B cell (primary cell): ENCODE data around the gene C2CD3. TPM values are rescaled to one million over a fixed set of nuclear protein-coding genes. Genes with fewer than 3 reads are reported as not detected.

Source experiments
- ATAC-seq: fragments of 200-7000 bp; cut with Tn5 transposase; one replicate; pipeline ENCODE4 v1.10.0; 2021; ENCODE audit warnings: low read depth, mild to moderate bottlenecking, moderate number of reproducible peaks, moderate library complexity
- CTCF ChIA-PET: fragments of 350-600 bp; sonication (Branson Sonifier 250); formaldehyde crosslinking; loops from one replicate; lab custom pipeline; 2021; ENCODE audit warnings: antibody characterized with exemption, inconsistent platforms; lab: Charles Lee
- POLR2A ChIA-PET: fragments of 350-600 bp; sonication (Branson Sonifier 250); formaldehyde crosslinking; loops from one replicate; lab custom pipeline; 2021; ENCODE audit warnings: antibody characterized with exemption; lab: Charles Lee
- DNase-seq: peaks from one replicate; pipeline ENCODE4 v3.0.0; 2013
- H2AFZ ChIP-seq: 2 replicates; pipeline ENCODE4 v1.6.1; 2012; ENCODE audit warnings: mild to moderate bottlenecking, low read depth, low read length; ENCODE audit not compliant: insufficient read depth, poor library complexity, severe bottlenecking
- H3K27ac ChIP-seq, 2 donors: 1 replicate in 1 of 2; 2 replicates in 1 of 2; pipeline ENCODE4 v1.5.1; 2012 to 2013; ENCODE audit warnings: low read length in 2 of 2, mild to moderate bottlenecking in 2 of 2, moderate library complexity in 1 of 2
- H3K27me3 ChIP-seq, 4 experiments: fragments of 200-600 bp in 1 of 4; sonication (generic) in 1 of 4; replicated peaks in 1 of 4; 1 replicate in 2 of 4; 2 replicates in 2 of 4; pipeline versions ENCODE4 v1.6.1 to v1.7.0; 2013 to 2016; ENCODE audit warnings: low read length in 3 of 4, mild to moderate bottlenecking in 2 of 4, mixed read lengths in 1 of 4, moderate library complexity in 1 of 4; ENCODE audit not compliant: insufficient read depth in 4 of 4, control insufficient read depth in 3 of 4; ENCODE audit errors: control extremely low read depth in 1 of 4
- H3K36me3 ChIP-seq, 2 experiments: replicated peaks in 1 of 2; 1 replicate in 1 of 2; 2 replicates in 1 of 2; pipeline versions ENCODE4 v1.6.1 to v1.7.1; 2013; ENCODE audit warnings: low read length in 1 of 2; ENCODE audit not compliant: insufficient read depth in 2 of 2, control insufficient read depth in 1 of 2; ENCODE audit errors: control extremely low read depth in 1 of 2, extremely low read depth in 1 of 2
- H3K4me1 ChIP-seq, 2 donors: fragments of 200-600 bp in 1 of 2; sonication (generic) in 1 of 2; 1 replicate in 1 of 2; 2 replicates in 1 of 2; pipeline versions ENCODE4 v1.5.1 to v1.6.1; 2013 to 2017; ENCODE audit warnings: low read length in 2 of 2; ENCODE audit not compliant: control insufficient read depth in 2 of 2, insufficient read depth in 2 of 2
- H3K4me2 ChIP-seq: replicated peaks from 2 replicates; pipeline ENCODE3; 2012; ENCODE audit warnings: mild to moderate bottlenecking, low read depth, low read length; ENCODE audit not compliant: poor library complexity, severe bottlenecking
- H3K4me3 ChIP-seq, 5 experiments: fragments of 200-600 bp in 1 of 5; sonication (generic) in 1 of 5; 1 replicate in 3 of 5; 2 replicates in 2 of 5; pipeline versions ENCODE4 v1.5.1 to v1.7.0; 2011 to 2016; ENCODE audit warnings: low read length in 4 of 5, mild to moderate bottlenecking in 4 of 5, low read depth in 2 of 5, control low read depth in 1 of 5, moderate library complexity in 1 of 5; ENCODE audit not compliant: insufficient read depth in 1 of 5; ENCODE audit errors: control extremely low read depth in 1 of 5, extremely low read depth in 1 of 5
- H3K79me2 ChIP-seq: fragments of 200-600 bp; sonication (generic); one replicate; pipeline ENCODE4 v1.6.0; 2016; ENCODE audit warnings: low read length; ENCODE audit not compliant: control insufficient read depth, insufficient read depth
- H3K9ac ChIP-seq: fragments of 200-600 bp; sonication (generic); 2 replicates; pipeline ENCODE4 v1.6.1; 2017; ENCODE audit warnings: mild to moderate bottlenecking, low read length, moderate library complexity
- H3K9me3 ChIP-seq, 3 donors: one replicate each; pipeline versions ENCODE4 v1.6.1 to v1.7.1; 2013; ENCODE audit warnings: low read length in 2 of 3; ENCODE audit not compliant: control insufficient read depth in 2 of 3, insufficient read depth in 1 of 3; ENCODE audit errors: control extremely low read depth in 1 of 3
- H4K20me1 ChIP-seq: 2 replicates; pipeline ENCODE4 v1.6.0; 2012; ENCODE audit warnings: mild to moderate bottlenecking, low read length; ENCODE audit not compliant: insufficient read depth, control insufficient read depth, poor library complexity, severe bottlenecking
- H3K27ac Mint-ChIP-seq: one replicate; pipeline ENCODE4 v1.8.0; 2021; ENCODE audit warnings: mixed read lengths
- H3K27me3 Mint-ChIP-seq: one replicate; pipeline ENCODE4 v1.8.0; 2021; ENCODE audit warnings: mixed read lengths
- H3K4me1 Mint-ChIP-seq: one replicate; pipeline ENCODE4 v1.8.0; 2021; ENCODE audit warnings: mixed read lengths
- H3K4me3 Mint-ChIP-seq: one replicate; pipeline ENCODE4 v1.8.0; 2021; ENCODE audit warnings: mixed read lengths
- H3K9me3 Mint-ChIP-seq: one replicate; pipeline ENCODE4 v1.8.0; 2022; ENCODE audit warnings: mixed read lengths; ENCODE audit not compliant: insufficient read depth
- CTCF ChIP-seq: fragments of 200-600 bp; IDR thresholded peaks from one replicate; pipeline ENCODE4 v1.8.0; 2022; ENCODE audit warnings: antibody characterized with exemption, mild to moderate bottlenecking
- EZH2 ChIP-seq: IDR thresholded peaks from 2 replicates; pipeline ENCODE4 v1.6.1; 2012; ENCODE audit warnings: borderline replicate concordance, low read depth, mild to moderate bottlenecking, moderate library complexity, low read length; ENCODE audit not compliant: insufficient read depth, poor library complexity, severe bottlenecking
- WGBS: methylation state at CpG from one replicate; pipeline ENCODE4 v1.1.5; 2013; ENCODE audit warnings: missing lambda C conversion rate; ENCODE audit not compliant: insufficient coverage; 5-methylcytosine and 5-hydroxymethylcytosine counted together
- intact Hi-C: fragments of 100-400 bp; cut with micrococcal nuclease; formaldehyde crosslinking; loops from one replicate; pipeline ENCODE4 v1.10.0; 2022
- polyA plus RNA-seq: library from polyadenylated mRNA; depleted of rRNA; stranded (reverse); fragments of >200 nt; gene quantifications from 2 replicates; pipeline ENCODE4 v1.2.3, GENCODE V29; 2012
- total RNA-seq, 2 donors: library from RNA; stranded (reverse); fragments of 120-200 nt in 1 of 2; gene quantifications; 1 replicate in 1 of 2; 2 replicates in 1 of 2; pipeline versions ENCODE4 v1.2.3 to v1.2.4, GENCODE V29; 2013 to 2022

C2CD3 gene
- total and polyA plus RNA-seq, 2 donors (not counting 1 experiment from before 2014, with no cell fraction given): 19.8 to 69.0 TPM

GRCh38 chr11:74134661-74135060 lies 36.1 kb downstream of the C2CD3 start:
- no CpG with 5 or more reads among the region's 3 CpGs for WGBS

GRCh38 chr11:74133436-74133835 lies 37.4 kb downstream of the C2CD3 start:
- Mint-ChIP-seq H3K27me3 (no peaks in the 10 kb centered on the region), H3K4me1 (no peaks in the 10 kb centered on the region), H3K9me3 (no peaks in the 10 kb centered on the region), H3K27ac (no peak overlapping the region), H3K4me3 (no peak overlapping the region)
- Histone ChIP-seq H3K27ac (no peak overlapping the region), H4K20me1 (no peaks in the 10 kb centered on the region), H3K4me1 (no peaks in the 10 kb centered on the region), H3K4me2 (no peak overlapping the region), H3K4me3 (no peak overlapping the region), H3K9me3 (no peaks in the 10 kb centered on the region), H3K79me2 (no peaks in the 10 kb centered on the region), H3K9ac (no peak overlapping the region), H3K27me3 (no peaks in the 10 kb centered on the region), H3K36me3 (peaks cover 7 to 25% of the 10 kb centered on the region in 2 experiments), H2AFZ (no peak overlapping the region)
- ChIA-PET CTCF (no interaction called here), POLR2A (no interaction called here)
- DNase-seq: no peak
- TF ChIP-seq EZH2: no peak
- TF ChIP-seq CTCF: no peak
- no peak for ATAC-seq
- intact Hi-C loops: no loop called here
- WGBS: no CpG with 5 or more reads among the region's 3 CpGs

More at GRCh38 chr11:74134661-74135060, 36.1 kb downstream of the C2CD3 start:
- Mint-ChIP-seq H3K4me1 (no peaks in the 10 kb centered on the region), H3K9me3 (no peaks in the 10 kb centered on the region), H3K27ac (no peak overlapping the region), H3K27me3 (no peaks in the 10 kb centered on the region), H3K4me3 (no peak overlapping the region)
- H3K27me3 ChIP-seq: no peaks in the 10 kb centered on the region
- H3K36me3 ChIP-seq: peaks cover 9 to 30% of the 10 kb centered on the region in 2 experiments
- no peaks in the 10 kb centered on the region for H3K4me1 ChIP-seq
- no peak overlapping the region for H3K4me3 ChIP-seq
- CTCF ChIA-PET: no interaction called here
- H3K79me2 ChIP-seq: no peaks in the 10 kb centered on the region
- DNase-seq (no peak), ATAC-seq (no peak)
- no peak overlapping the region for H3K4me2 ChIP-seq
- H3K9ac ChIP-seq: no peak overlapping the region
- POLR2A ChIA-PET: no interaction called here
- H2AFZ ChIP-seq: no peak overlapping the region
- no peaks in the 10 kb centered on the region for H3K9me3 ChIP-seq
- TF ChIP-seq CTCF: no peak
- no peaks in the 10 kb centered on the region for H4K20me1 ChIP-seq
- H3K27ac ChIP-seq: no peak overlapping the region
- intact Hi-C loops: no loop called here
